Endometrial microvascular endothelial cells (primary cell): ENCODE results near the gene FBXL15. TPM values are rescaled to one million over a fixed set of nuclear protein-coding genes. Genes with fewer than 3 reads are reported as not detected.

ENCODE experiments used
- in situ Hi-C: cut with HindIII; loops from 2 replicates; pipeline ENCODE4 v1.10.0; 2017; ENCODE audit warnings: low sequenced_read_pairs, low pct_unique_long_range_greater_than_20kb; ENCODE audit errors: inconsistent ontology term
- total RNA-seq: library from RNA; depleted of rRNA; stranded (reverse); fragments of >200 nt; gene quantifications from one replicate; pipeline ENCODE4 v1.2.3, GENCODE V29; 2015; ENCODE audit errors: inconsistent ontology term

The FBXL15 gene
- total RNA-seq, 1 donor from 2014 or later, result 6.8 TPM

DNA sequence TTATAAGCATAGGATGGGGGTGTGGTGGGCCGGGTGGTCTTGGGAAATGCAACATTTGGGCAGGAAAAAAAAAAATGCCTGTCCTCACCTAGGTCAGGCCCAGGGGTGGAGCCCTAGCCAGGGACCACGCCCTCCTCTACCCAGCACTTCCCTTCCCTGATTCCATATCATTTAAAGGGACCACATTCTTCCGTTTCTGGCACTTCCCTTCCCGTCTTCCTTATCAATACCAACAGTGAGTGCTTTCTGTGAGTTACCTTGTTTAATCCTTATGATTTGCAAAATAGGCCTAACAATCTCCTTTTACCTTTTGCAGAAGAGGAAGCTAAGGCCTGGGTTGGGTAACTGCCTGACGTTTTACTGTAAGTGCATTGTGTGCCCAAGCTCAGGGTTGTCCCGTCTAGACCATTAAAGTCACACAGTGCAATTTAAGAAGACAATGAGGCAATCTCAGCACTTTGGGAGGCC is 47.4 kb downstream of the FBXL15 start:
- in situ Hi-C loops, result no loop called here

DNA sequence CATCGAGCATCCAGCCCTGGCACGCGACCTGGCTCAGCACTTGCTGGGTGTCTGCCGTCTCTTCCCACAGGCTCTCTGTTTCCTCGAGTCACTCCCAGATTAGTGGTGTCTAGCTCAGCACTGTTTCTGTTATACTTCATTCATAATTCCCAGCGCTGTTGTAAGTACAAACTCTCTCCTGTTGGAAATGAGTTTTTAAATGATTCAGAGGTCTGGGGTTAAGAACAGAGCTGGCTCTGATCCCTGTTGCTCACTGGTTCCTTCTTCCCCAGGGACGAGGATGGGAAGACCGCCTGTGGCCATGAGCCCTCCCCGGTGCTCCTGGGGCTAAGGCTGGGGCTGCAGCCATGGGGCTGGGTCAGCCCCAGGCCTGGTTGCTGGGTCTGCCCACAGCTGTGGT is 48.0 kb downstream of the FBXL15 start:
- in situ Hi-C loops, result no loop called here

DNA sequence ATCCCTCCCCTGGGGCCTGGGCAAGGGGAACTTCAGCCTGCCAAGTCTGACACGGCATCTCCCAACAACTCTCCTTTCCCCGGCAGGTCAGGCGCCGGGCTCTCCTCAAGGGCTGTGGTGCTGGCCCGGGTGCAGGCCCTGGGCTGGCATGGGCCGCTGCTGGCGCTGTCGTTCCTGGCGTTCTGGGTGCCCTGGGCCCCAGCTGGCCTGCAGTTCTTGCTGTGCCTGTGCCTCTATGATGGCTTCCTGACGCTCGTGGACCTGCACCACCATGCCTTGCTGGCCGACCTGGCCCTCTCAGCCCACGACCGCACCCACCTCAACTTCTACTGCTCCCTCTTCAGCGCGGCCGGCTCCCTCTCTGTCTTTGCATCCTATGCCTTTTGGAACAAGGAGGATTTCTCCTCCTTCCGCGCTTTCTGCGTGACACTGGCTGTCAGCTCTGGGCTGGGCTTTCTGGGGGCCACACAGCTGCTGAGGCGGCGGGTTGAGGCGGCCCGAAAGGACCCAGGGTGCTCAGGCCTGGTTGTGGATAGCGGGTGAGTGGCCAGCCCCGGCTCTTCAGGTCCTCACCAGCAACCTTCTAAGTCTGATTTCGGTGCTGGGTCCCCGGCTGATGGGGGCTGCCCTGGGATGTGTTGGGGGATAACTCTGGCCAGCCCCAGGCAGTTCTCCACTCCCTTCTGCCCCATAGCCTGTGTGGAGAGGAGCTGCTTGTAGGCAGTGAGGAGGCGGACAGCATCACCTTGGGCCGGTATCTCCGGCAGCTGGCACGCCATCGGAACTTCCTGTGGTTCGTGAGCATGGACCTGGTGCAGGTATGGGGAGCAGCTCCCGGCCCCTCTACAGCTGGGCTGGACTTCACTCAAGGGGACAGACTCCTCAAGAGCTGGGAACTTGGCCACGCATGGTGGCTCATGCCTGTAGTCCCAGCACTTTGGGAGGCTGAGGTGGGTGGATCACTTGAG is 50.2 kb downstream of the FBXL15 start:
- in situ Hi-C loops, result no loop called here

Other genes with a start within 250 kb of the FBXL15 start
- not detected for gene ELOVL3, start 194.5 kb upstream of the FBXL15 start, total RNA-seq
- not detected for gene PITX3, start 179.3 kb upstream of the FBXL15 start, total RNA-seq
- 47.4 TPM for gene GBF1, start 175.3 kb upstream of the FBXL15 start, total RNA-seq
- 33.1 TPM for gene NFKB2, start 25.1 kb upstream of the FBXL15 start, total RNA-seq
- not detected for gene PSD, start 2.1 kb upstream of the FBXL15 start, total RNA-seq
- 82.7 TPM for gene CUEDC2, start 11.7 kb downstream of the FBXL15 start, total RNA-seq
- gene C10orf95, start 30.7 kb downstream of the FBXL15 start, total RNA-seq, result not detected
- gene ACTR1A, start 81.9 kb downstream of the FBXL15 start, total RNA-seq, result 209 TPM
- 7.6 TPM for gene SUFU, start 83.1 kb downstream of the FBXL15 start, total RNA-seq
- gene TRIM8, start 223.6 kb downstream of the FBXL15 start, total RNA-seq, result 161 TPM